H9 (cell line): ENCODE results near the gene RASAL1. TPM values are rescaled to one million over a fixed set of nuclear protein-coding genes. Genes with fewer than 3 reads are reported as not detected.

Source experiments
- DNase-seq: peaks from one replicate; pipeline ENCODE4 v3.0.0-alpha.2; 2017
- H2AFZ ChIP-seq: one replicate; pipeline ENCODE4 v1.6.1; 2013; ENCODE audit warnings: mild to moderate bottlenecking, low read length, control low read depth, moderate library complexity
- H2AK5ac ChIP-seq: 2 replicates; pipeline ENCODE4 v1.6.1; 2013; ENCODE audit warnings: low read length, control low read depth, mixed read lengths; ENCODE audit not compliant: insufficient read length
- H2BK120ac ChIP-seq: one replicate; pipeline ENCODE4 v1.6.1; 2013; ENCODE audit warnings: low read depth, mild to moderate bottlenecking, low read length, control low read depth, inconsistent platforms; ENCODE audit not compliant: poor library complexity, severe bottlenecking
- H2BK12ac ChIP-seq: 2 replicates; pipeline ENCODE4 v1.6.1; 2013; ENCODE audit warnings: low read length, control low read depth, mixed read lengths, low read depth; ENCODE audit not compliant: insufficient read length
- H2BK15ac ChIP-seq: 2 replicates; pipeline ENCODE4 v1.6.1; 2013; ENCODE audit warnings: low read depth, low read length, control low read depth
- H2BK20ac ChIP-seq: one replicate; pipeline ENCODE4 v1.6.1; 2013; ENCODE audit warnings: low read depth, mild to moderate bottlenecking, low read length, control low read depth, inconsistent platforms; ENCODE audit not compliant: poor library complexity, severe bottlenecking
- H2BK5ac ChIP-seq: 2 replicates; pipeline ENCODE4 v1.6.1; 2013; ENCODE audit warnings: low read length, control low read depth, mixed read lengths; ENCODE audit not compliant: insufficient read length
- H3K14ac ChIP-seq: 2 replicates; pipeline ENCODE4 v1.6.1; 2013; ENCODE audit warnings: low read length, control low read depth; ENCODE audit not compliant: insufficient read depth
- H3K18ac ChIP-seq: 2 replicates; pipeline ENCODE4 v1.6.1; 2013; ENCODE audit warnings: low read depth, mild to moderate bottlenecking, mixed read lengths, low read length, control low read depth; ENCODE audit not compliant: insufficient read length
- H3K23ac ChIP-seq: 2 replicates; pipeline ENCODE4 v1.6.1; 2013; ENCODE audit warnings: low read length, control low read depth, mixed read lengths, low read depth; ENCODE audit not compliant: insufficient read length
- H3K23me2 ChIP-seq: 2 replicates; pipeline ENCODE4 v1.6.1; 2013; ENCODE audit warnings: low read depth, mild to moderate bottlenecking, mixed read lengths, low read length, control low read depth; ENCODE audit not compliant: insufficient read length, poor library complexity, severe bottlenecking
- H3K27ac ChIP-seq: 2 replicates; pipeline ENCODE4 v1.5.1; 2013; ENCODE audit warnings: low read length, control low read depth, mixed read lengths, low read depth; ENCODE audit not compliant: insufficient read length
- H3K27me3 ChIP-seq: 2 replicates; pipeline ENCODE4 v1.6.1; 2013; ENCODE audit warnings: low read length, control low read depth, inconsistent platforms; ENCODE audit not compliant: insufficient read depth
- H3K4ac ChIP-seq: 2 replicates; pipeline ENCODE4 v1.6.1; 2013; ENCODE audit warnings: low read depth, mild to moderate bottlenecking, control low read depth, inconsistent platforms, low read length, moderate library complexity
- H3K4me1 ChIP-seq: 2 replicates; pipeline ENCODE4 v1.6.1; 2013; ENCODE audit warnings: low read length, control low read depth, inconsistent platforms; ENCODE audit not compliant: insufficient read depth
- H3K4me2 ChIP-seq: 2 replicates; pipeline ENCODE4 v1.6.1; 2013; ENCODE audit warnings: low read length, control low read depth, mixed read lengths; ENCODE audit not compliant: insufficient read length, insufficient read depth
- H3K56ac ChIP-seq: 2 replicates; pipeline ENCODE4 v1.6.1; 2013; ENCODE audit warnings: low read depth, mild to moderate bottlenecking, mixed read lengths, low read length, control low read depth; ENCODE audit not compliant: insufficient read length
- H3K79me1 ChIP-seq: 2 replicates; pipeline ENCODE4 v1.6.1; 2013; ENCODE audit warnings: low read depth, mild to moderate bottlenecking, moderate library complexity, low read length, control low read depth, inconsistent platforms; ENCODE audit not compliant: insufficient read depth, poor library complexity, severe bottlenecking
- H3K79me2 ChIP-seq: 2 replicates; pipeline ENCODE4 v1.6.1; 2013; ENCODE audit warnings: low read length, control low read depth, inconsistent platforms; ENCODE audit not compliant: insufficient read depth
- H3K9ac ChIP-seq: 2 replicates; pipeline ENCODE4 v1.6.1; 2013; ENCODE audit warnings: low read length, control low read depth, mixed read lengths; ENCODE audit not compliant: insufficient read length; ENCODE audit errors: extremely low read depth
- H3K9me3 ChIP-seq: one replicate; pipeline ENCODE4 v1.6.1; 2013; ENCODE audit warnings: low read depth, low read length, inconsistent platforms; ENCODE audit not compliant: control insufficient read depth
- H3T11ph ChIP-seq: one replicate; pipeline ENCODE4 v1.6.1; 2013; ENCODE audit warnings: mild to moderate bottlenecking, low read length, control low read depth, inconsistent platforms
- H4K20me1 ChIP-seq: one replicate; pipeline ENCODE4 v1.6.1; 2013; ENCODE audit not compliant: control insufficient read depth, insufficient read length, insufficient read depth
- H4K5ac ChIP-seq: 2 replicates; pipeline ENCODE4 v1.6.1; 2013; ENCODE audit warnings: low read depth, mild to moderate bottlenecking, mixed read lengths, low read length, control low read depth; ENCODE audit not compliant: insufficient read length
- H4K8ac ChIP-seq: replicated peaks from 2 replicates; pipeline ENCODE4 v1.6.1; 2013; ENCODE audit warnings: low read length, control low read depth, mixed read lengths, low read depth; ENCODE audit not compliant: insufficient read length
- H4K91ac ChIP-seq: 2 replicates; pipeline ENCODE4 v1.6.1; 2013; ENCODE audit warnings: low read depth, mild to moderate bottlenecking, moderate library complexity, mixed read lengths, low read length, control low read depth; ENCODE audit not compliant: insufficient read length
- H3K27ac Mint-ChIP-seq, 3 experiments: 2 replicates in 2 of 3; 3 replicates in 1 of 3; pipeline ENCODE4 v1.8.0; 2020 to 2021; ENCODE audit warnings: mixed read lengths in 3 of 3, mild to moderate bottlenecking in 1 of 3, moderate library complexity in 1 of 3
- H3K27me3 Mint-ChIP-seq: 2 replicates; pipeline ENCODE4 v1.8.0; 2021; ENCODE audit warnings: low read depth, mild to moderate bottlenecking, moderate library complexity, mixed read lengths
- H3K36me3 Mint-ChIP-seq, 3 experiments: 2 replicates in 2 of 3; 3 replicates in 1 of 3; pipeline ENCODE4 v1.8.0; 2020 to 2021; ENCODE audit warnings: low read depth in 3 of 3, mixed read lengths in 3 of 3; ENCODE audit not compliant: insufficient read depth in 1 of 3
- H3K4me1 Mint-ChIP-seq, 2 experiments: 2 replicates each; pipeline ENCODE4 v1.8.0; 2020; ENCODE audit warnings: mixed read lengths in 2 of 2
- H3K4me3 Mint-ChIP-seq, 2 experiments: 2 replicates in 1 of 2; 3 replicates in 1 of 2; pipeline ENCODE4 v1.8.0; 2020 to 2021; ENCODE audit warnings: mild to moderate bottlenecking in 2 of 2, mixed read lengths in 2 of 2, moderate library complexity in 1 of 2
- H3K9me3 Mint-ChIP-seq, 2 experiments: 2 replicates in 1 of 2; 3 replicates in 1 of 2; pipeline ENCODE4 v1.8.0; 2020; ENCODE audit warnings: mild to moderate bottlenecking in 2 of 2, mixed read lengths in 2 of 2, moderate library complexity in 1 of 2
- WGBS: extraction: QIAGEN DNeasy Blood & Tissue Kit; methylation state at CpG from one replicate; pipeline ENCODE4 v1.1.7; 2013; ENCODE audit warnings: missing lambda C conversion rate, low lambda C conversion rate, mixed read lengths; ENCODE audit not compliant: insufficient read length; ENCODE audit errors: extremely low coverage; 5-methylcytosine and 5-hydroxymethylcytosine counted together
- total RNA-seq: library from RNA; stranded (reverse); gene quantifications from 2 replicates; pipeline ENCODE4 v1.2.1, GENCODE V29; 2021
- TF ChIP-seq, protein P1 (sequence below): fragments of 200-600 bp; sonication (generic); conservative IDR thresholded peaks from 3 replicates; pipeline ENCODE4 v1.8.0; 2021; ENCODE audit warnings: antibody characterized with exemption, mild to moderate bottlenecking

RASAL1 gene
- total RNA-seq, 1 experiment from 2014 or later, result 2.3 TPM

DNA sequence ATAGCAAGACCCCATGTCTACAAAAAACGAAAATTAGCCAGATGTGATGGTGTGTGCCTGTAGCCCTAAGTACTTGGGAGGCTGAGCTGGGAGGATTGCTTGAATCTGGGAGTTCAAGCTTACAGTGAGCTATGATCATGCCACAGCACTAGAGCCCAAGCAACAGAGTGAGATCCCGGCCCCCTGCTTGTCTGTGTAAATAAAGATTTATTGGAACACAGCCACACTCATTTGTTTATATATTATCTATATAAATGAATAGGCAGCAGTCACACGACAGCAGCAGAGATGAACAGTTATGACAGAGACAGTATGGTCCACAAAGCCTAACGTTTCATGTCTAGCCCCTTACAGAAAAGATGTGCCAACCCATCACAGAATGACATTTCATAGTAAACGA lies 34.9 kb upstream of the RASAL1 start:
- Histone ChIP-seq H3K56ac (no peak overlapping the region), H3T11ph (no peak overlapping the region), H2BK5ac (no peak overlapping the region), H4K20me1 (no peaks in the 10 kb centered on the region), H3K9me3 (no peaks in the 10 kb centered on the region), H3K79me1 (no peaks in the 10 kb centered on the region), H4K91ac (no peak overlapping the region), H3K4ac (no peak overlapping the region), H2BK12ac (no peak overlapping the region), H3K14ac (no peak overlapping the region), H3K4me2 (no peak overlapping the region), H4K8ac (no peak overlapping the region), H3K4me1 (no peaks in the 10 kb centered on the region), H2AFZ (no peak overlapping the region), H3K27me3 (no peaks in the 10 kb centered on the region), H2BK15ac (no peak overlapping the region; the same call in 1 of the 2 replicates), H3K9ac (no peak overlapping the region), H4K5ac (no peak overlapping the region), H3K79me2 (no peaks in the 10 kb centered on the region), H3K23ac (no peak overlapping the region), H3K18ac (no peak overlapping the region), H2BK20ac (no peak overlapping the region), H2AK5ac (no peak overlapping the region), H3K27ac (no peak overlapping the region), H3K23me2 (no peaks in the 10 kb centered on the region), H2BK120ac (no peak overlapping the region)
- Mint-ChIP-seq H3K4me1 (peaks cover 0 to 2% of the 10 kb centered on the region in 2 experiments; a peak in 1 of 4 replicates), H3K4me3 (no peak overlapping the region), H3K36me3 (peaks cover 45 to 79% (median 74%) of the 10 kb centered on the region in 3 experiments; a peak in 6 of 7 replicates), H3K27me3 (no peaks in the 10 kb centered on the region), H3K9me3 (no peaks in the 10 kb centered on the region), H3K27ac (no peak overlapping the region)
- no peak for DNase-seq
- no CpG with 5 or more reads among the region's 5 CpGs for WGBS
- TF ChIP-seq, protein P1, sequence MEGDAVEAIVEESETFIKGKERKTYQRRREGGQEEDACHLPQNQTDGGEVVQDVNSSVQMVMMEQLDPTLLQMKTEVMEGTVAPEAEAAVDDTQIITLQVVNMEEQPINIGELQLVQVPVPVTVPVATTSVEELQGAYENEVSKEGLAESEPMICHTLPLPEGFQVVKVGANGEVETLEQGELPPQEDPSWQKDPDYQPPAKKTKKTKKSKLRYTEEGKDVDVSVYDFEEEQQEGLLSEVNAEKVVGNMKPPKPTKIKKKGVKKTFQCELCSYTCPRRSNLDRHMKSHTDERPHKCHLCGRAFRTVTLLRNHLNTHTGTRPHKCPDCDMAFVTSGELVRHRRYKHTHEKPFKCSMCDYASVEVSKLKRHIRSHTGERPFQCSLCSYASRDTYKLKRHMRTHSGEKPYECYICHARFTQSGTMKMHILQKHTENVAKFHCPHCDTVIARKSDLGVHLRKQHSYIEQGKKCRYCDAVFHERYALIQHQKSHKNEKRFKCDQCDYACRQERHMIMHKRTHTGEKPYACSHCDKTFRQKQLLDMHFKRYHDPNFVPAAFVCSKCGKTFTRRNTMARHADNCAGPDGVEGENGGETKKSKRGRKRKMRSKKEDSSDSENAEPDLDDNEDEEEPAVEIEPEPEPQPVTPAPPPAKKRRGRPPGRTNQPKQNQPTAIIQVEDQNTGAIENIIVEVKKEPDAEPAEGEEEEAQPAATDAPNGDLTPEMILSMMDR, result no peak
